ENCODE results near the gene FAM163A.

FAM163A gene

DNA sequence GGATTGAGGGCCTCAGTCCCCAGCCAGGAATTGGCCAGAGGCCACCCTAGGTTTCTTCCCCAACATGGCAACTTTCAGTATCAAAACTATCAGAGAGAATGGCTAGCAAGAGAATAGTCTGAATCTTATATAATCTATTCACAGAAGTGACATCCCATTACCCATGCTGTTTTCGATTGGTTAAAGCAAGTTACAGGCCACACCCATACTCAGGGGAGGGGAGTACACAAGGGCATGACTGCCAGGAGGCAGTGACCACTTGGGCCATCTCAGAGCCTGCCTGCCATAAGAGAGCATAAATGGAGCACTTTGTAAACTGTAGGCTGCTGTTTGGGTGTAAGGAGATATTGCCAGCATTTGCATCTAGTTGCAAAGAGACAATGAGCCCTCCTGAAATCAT lies 65.4 kb downstream of the FAM163A start:
- no peak overlapping the region for H3K4me3 Mint-ChIP-seq
- DNase-seq (ENCODE audit: low spot score in 2 of 2): no peak
- no peak overlapping the region for H3K27ac Mint-ChIP-seq
- no peak for ATAC-seq (ENCODE audit: low read depth)
- peaks cover 5% of the 10 kb centered on the region for H3K4me1 Mint-ChIP-seq
- no peaks in the 10 kb centered on the region for H3K36me3 Mint-ChIP-seq
- H3K9me3 Mint-ChIP-seq: no peaks in the 10 kb centered on the region
- H3K27me3 Mint-ChIP-seq: peaks cover 21% of the 10 kb centered on the region

DNA sequence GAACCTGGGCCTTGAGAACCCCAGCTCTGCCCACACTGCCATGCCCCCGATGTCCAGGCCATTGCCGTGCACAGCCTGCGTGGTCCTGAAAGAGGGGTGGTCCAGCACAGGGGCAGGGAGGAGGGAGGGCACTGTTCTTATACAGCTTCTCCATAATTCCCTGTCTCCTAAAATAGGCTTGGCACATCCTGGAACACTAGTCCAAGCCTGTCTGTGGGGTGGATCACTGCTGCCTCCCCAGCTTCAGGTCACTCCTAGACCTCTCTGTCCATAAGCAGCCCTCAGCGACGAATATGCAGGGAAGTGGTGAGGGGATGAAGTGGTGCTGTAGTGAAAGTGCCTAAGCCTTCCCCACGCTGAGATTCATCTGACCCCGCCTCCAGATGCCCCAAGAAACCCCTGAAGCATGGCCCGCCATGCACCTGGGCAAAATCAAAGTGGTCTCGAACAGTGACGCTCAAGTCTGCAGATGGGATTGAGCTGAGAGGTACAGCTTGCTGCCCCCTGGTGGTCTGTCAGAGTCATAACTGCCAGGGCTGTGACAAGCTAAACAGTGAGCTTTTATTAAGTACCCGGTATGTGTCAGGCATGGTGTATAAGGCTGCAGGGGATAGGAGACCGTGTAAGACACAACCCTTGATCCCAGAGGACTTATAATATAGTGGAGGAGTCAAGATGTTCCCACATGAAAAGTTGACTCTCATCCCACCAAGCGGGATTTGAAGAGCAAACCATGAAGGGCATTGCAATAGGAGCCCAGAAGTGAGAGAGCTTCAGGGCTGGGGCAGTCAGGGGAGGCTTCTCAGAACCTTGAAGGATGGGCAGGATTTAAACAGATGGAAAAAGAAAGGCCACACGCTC lies 66.6 kb downstream of the FAM163A start:
- Mint-ChIP-seq H3K9me3 (no peaks in the 10 kb centered on the region), H3K27ac (no peak overlapping the region), H3K4me1 (peaks cover 9% of the 10 kb centered on the region), H3K36me3 (no peaks in the 10 kb centered on the region), H3K27me3 (peaks cover 18% of the 10 kb centered on the region), H3K4me3 (no peak overlapping the region)
- DNase-seq (ENCODE audit: low spot score in 2 of 2) (peak; percentile 61 to 65), ATAC-seq (ENCODE audit: low read depth) (peak; percentile 77)

DNA sequence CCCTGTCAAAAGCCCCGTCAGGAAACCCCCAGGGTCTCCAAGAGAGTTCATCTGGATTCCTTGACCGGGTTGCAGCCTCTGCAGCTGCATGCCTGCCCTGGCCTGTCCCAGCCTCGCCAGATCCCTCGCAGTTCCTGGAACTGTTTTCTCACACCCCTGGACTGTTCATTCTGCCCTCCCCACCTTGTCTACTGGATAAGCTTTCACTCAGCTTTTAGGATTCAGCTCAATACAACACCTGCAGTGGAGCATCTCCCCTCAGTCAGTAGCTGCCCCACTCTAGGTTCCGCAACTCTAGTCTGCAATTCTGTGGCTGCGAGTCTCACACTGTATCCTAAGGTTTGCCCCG lies 67.2 kb downstream of the FAM163A start:
- Mint-ChIP-seq H3K27ac (no peak overlapping the region), H3K4me3 (no peak overlapping the region), H3K9me3 (no peaks in the 10 kb centered on the region), H3K4me1 (peaks cover 13% of the 10 kb centered on the region), H3K36me3 (no peaks in the 10 kb centered on the region), H3K27me3 (peaks cover 18% of the 10 kb centered on the region)
- DNase-seq (ENCODE audit: low spot score in 2 of 2) (no peak), ATAC-seq (ENCODE audit: low read depth) (no peak)

DNA sequence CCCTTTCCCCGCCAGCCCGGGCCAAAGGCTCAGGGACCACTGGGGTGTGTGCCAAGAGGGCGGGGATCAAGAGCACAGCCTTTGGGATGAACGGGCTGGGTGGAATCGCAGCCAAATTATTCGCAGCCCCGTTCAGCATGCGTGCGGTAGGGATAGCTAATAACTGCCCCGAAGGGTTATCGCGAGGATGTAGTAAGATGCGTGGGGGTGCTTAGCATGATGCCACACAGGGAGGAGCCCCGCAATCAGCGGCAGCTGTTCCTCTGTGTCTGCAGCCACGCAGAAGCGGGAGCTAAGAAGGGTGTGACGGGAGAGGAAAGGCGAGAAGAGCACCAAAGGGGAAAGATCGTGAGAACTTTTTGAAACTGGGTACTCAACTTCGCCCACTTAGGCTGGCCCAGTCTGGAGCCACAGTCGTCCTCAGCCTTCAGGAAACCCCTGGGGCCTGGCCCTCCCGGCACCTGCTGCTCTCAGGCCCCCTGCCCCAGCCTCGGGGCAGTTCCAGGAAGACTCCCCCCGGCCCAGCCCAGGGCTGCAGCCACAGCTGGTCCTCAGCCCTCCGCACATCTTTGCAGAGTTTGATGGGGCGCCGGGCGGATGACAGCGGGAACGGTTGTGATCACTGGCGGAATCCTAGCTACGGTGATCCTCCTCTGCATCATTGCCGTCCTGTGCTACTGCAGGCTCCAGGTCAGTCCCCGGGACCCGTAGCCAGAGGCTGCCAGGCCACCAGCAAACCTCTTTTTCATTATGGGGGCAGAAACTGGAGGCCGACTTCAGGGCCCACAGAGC lies 69.6 kb downstream of the FAM163A start:
- peaks cover 17% of the 10 kb centered on the region for H3K4me1 Mint-ChIP-seq
- no peaks in the 10 kb centered on the region for H3K36me3 Mint-ChIP-seq
- no peaks in the 10 kb centered on the region for H3K9me3 Mint-ChIP-seq
- H3K4me3 Mint-ChIP-seq: no peak overlapping the region
- DNase-seq (ENCODE audit: low spot score in 2 of 2) (no peak), ATAC-seq (ENCODE audit: low read depth) (no peak)
- H3K27ac Mint-ChIP-seq: no peak overlapping the region
- H3K27me3 Mint-ChIP-seq: peaks cover 19% of the 10 kb centered on the region

DNA sequence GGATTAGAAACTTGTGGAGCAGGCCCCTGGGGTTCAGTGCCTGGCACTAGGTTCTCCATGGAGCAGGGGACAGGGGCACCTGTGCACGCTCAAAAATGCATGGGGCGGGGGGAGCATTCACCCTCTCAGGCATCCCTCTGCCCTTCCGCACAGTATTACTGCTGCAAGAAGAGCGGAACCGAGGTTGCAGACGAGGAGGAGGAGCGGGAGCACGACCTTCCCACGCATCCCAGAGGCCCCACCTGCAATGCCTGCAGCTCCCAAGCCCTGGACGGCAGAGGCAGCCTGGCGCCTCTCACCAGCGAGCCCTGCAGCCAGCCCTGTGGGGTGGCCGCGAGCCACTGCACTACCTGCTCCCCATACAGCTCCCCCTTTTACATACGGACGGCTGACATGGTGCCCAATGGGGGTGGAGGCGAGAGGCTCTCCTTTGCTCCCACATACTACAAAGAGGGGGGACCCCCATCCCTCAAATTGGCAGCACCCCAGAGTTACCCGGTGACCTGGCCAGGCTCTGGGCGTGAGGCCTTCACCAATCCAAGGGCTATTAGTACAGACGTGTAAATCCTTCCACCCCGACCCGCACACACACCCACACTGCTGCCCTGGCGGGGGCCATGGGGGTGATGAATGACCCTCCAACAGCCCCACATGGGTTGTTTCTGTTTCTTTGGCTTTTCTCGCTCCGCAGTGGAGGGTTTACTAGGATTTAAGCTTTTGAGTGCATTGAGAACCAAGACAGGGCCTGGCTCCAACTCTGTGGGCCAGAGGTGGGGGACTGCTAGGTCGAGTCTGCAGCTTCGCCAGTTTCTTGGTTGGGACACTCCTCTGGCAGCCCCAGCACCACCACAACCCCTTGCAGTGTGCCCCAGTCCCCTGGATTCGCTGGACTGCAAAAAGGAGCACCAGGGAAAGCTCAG lies 70.8 kb downstream of the FAM163A start:
- Mint-ChIP-seq H3K9me3 (no peaks in the 10 kb centered on the region), H3K4me1 (peaks cover 17% of the 10 kb centered on the region), H3K36me3 (no peaks in the 10 kb centered on the region), H3K27me3 (peaks cover 19% of the 10 kb centered on the region), H3K27ac (no peak overlapping the region), H3K4me3 (peak overlapping the region; percentile 98)
- no peak for DNase-seq (ENCODE audit: low spot score in 2 of 2)
- no peak for ATAC-seq (ENCODE audit: low read depth)

DNA sequence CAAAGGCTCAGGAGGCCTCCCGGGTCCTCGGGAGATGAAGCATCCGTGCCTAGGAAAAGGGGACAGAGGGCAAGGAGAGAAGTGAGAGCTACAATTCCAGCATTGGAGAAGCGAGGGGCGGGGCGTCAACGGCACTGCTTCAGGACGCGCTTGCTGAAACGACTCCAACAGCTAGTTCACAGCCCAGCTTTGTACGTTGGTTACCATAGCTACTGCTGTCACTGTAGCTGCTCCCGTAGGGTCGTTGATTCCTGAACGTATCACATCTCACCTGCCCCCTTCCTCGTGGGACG lies 71.4 kb downstream of the FAM163A start:
- Mint-ChIP-seq H3K36me3 (no peaks in the 10 kb centered on the region), H3K9me3 (no peaks in the 10 kb centered on the region), H3K4me3 (peak overlapping the region; percentile 98), H3K27ac (peak overlapping the region; percentile 88), H3K4me1 (peaks cover 17% of the 10 kb centered on the region), H3K27me3 (peaks cover 19% of the 10 kb centered on the region)
- DNase-seq (ENCODE audit: low spot score in 2 of 2) (no peak), ATAC-seq (ENCODE audit: low read depth) (peak; percentile 40)

DNA sequence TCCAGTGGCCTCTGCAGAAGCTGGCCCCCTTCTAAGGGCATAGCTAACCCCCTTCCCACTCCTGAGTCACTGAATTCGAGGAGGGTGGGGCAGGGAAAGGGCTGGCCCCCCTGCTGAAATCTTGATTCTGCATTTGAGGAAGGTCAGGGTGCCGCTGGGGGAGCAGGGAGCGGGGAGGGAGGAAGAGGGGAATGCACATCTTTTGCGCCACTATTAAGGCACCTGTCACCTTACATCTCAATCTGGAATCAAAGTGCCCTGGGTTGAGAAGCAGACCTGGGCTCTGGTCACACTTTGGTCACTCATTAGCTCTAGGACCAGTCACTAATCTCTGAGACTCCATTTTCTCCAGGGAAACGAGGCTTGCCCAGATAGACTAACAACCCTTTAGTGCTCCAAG lies 72.5 kb downstream of the FAM163A start:
- ATAC-seq (ENCODE audit: low read depth) (no peak), DNase-seq (ENCODE audit: low spot score in 2 of 2) (no peak)
- Mint-ChIP-seq H3K4me3 (peak overlapping the region; percentile 98), H3K36me3 (no peaks in the 10 kb centered on the region), H3K27me3 (peaks cover 15% of the 10 kb centered on the region), H3K4me1 (peaks cover 13% of the 10 kb centered on the region), H3K27ac (peak overlapping the region; percentile 88), H3K9me3 (no peaks in the 10 kb centered on the region)

DNA sequence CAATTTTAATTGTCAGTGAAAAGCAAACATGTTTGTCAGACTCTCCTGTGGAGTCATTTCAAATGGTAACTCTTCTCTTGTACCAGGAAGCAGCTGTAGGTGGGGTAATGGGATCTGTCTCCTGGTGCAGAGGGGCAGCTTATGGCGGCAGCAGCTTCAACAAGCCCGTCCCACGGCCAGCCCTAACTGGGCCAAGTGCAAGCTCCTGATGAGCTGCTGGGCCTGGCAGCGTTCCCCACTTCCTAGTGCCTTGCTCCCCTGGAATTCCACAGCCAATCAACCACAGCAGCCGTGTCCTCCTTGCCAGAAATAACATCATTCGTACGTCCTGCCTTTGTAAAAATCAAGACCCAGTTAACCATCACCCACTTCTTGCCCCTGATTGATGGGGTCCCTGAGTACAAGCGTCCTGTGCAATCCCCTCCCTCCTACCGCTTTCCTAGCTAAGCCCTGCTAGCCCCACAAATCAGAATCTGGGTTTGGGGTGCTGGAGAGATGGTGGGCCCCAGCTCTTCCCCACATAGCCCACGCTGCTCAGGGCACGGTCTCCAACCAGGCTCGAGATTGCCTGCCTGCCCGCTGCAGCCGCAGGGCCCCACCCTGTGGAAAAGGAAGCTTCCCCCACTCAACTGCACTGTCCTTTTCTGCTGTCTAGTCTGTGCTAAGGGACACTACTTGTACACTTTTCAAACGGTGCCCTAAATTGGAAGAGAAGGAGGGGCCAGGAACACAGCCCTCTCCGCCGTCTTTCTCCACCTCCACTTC lies 73.3 kb downstream of the FAM163A start:
- no peaks in the 10 kb centered on the region for H3K9me3 Mint-ChIP-seq
- no peaks in the 10 kb centered on the region for H3K36me3 Mint-ChIP-seq
- H3K4me1 Mint-ChIP-seq: peaks cover 13% of the 10 kb centered on the region
- H3K4me3 Mint-ChIP-seq: peak overlapping the region; percentile 98
- ATAC-seq (ENCODE audit: low read depth): no peak
- peaks cover 11% of the 10 kb centered on the region for H3K27me3 Mint-ChIP-seq
- DNase-seq (ENCODE audit: low spot score in 2 of 2): no peak
- H3K27ac Mint-ChIP-seq: no peak overlapping the region

DNA sequence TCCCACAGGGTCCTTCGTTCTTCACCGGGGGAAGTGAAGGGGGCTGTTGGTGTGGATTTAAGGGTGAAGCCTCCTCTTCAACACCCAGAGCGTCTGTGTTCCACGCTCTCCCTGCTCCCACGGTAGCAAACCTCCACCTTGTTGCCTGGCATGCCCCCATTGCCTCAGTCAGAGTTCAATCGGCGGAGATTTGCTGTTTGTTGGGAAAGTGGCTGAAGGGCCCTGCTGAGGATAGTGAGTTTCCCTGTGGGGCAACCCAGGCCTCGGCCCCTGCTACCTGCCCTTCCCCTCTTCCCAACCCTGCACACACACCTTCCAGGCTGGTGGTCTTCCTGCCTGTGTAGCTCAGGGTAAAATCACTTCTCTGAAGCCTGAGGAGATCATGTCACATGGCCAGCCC lies 74.0 kb downstream of the FAM163A start:
- peaks cover 13% of the 10 kb centered on the region for H3K4me1 Mint-ChIP-seq
- H3K9me3 Mint-ChIP-seq: no peaks in the 10 kb centered on the region
- ATAC-seq (ENCODE audit: low read depth) (no peak), DNase-seq (ENCODE audit: low spot score in 2 of 2) (no peak)
- H3K27me3 Mint-ChIP-seq: peaks cover 10% of the 10 kb centered on the region
- no peak overlapping the region for H3K27ac Mint-ChIP-seq
- H3K36me3 Mint-ChIP-seq: no peaks in the 10 kb centered on the region
- H3K4me3 Mint-ChIP-seq: no peak overlapping the region

DNA sequence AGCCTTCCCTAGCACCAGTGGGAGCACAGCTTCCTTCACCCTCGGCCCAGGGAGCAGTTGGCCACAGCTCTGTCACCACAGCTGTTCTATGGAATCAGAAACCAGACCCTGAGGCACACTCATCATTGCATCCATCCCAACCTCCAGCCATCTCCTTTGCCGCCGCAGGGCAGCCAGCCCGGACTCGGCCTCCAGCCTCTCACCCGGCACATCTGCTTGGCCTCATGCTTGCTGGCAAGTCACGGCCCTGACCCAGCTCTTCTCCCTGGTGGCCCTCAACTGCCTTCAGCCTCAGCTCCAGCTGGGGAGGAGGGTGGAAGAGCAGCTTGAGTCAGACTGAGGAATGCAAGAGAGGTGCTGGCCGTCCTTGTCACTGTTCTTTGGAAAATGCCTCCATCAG lies 74.7 kb downstream of the FAM163A start:
- no peaks in the 10 kb centered on the region for H3K9me3 Mint-ChIP-seq
- no peak overlapping the region for H3K27ac Mint-ChIP-seq
- no peaks in the 10 kb centered on the region for H3K36me3 Mint-ChIP-seq
- H3K27me3 Mint-ChIP-seq: peaks cover 4% of the 10 kb centered on the region
- no peak overlapping the region for H3K4me3 Mint-ChIP-seq
- H3K4me1 Mint-ChIP-seq: peaks cover 13% of the 10 kb centered on the region
- DNase-seq (ENCODE audit: low spot score in 2 of 2): no peak
- ATAC-seq (ENCODE audit: low read depth): no peak

DNA sequence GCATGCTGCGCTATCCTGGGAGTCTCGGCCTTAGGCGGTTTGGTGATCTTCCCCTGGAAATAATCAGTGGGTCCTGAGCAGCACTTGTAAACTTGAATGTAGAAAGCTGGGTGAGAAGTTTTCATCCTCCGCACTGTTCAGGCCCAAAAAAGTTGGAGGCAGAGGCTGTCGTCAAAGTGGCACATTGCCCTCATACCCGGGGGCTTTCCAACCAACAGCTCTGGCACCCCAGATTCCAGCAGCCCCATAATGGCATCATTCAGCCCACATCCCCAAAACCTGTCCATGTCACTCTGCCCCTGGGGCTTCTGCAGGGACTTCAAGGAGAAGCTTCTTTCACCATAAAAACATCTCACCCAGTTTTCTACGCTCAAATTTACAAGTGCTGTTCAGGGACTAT lies 75.2 kb downstream of the FAM163A start:
- Mint-ChIP-seq H3K27ac (no peak overlapping the region), H3K27me3 (peaks cover 2% of the 10 kb centered on the region), H3K9me3 (no peaks in the 10 kb centered on the region), H3K36me3 (no peaks in the 10 kb centered on the region), H3K4me3 (no peak overlapping the region), H3K4me1 (peaks cover 13% of the 10 kb centered on the region)
- DNase-seq (ENCODE audit: low spot score in 2 of 2): no peak
- no peak for ATAC-seq (ENCODE audit: low read depth)

DNA sequence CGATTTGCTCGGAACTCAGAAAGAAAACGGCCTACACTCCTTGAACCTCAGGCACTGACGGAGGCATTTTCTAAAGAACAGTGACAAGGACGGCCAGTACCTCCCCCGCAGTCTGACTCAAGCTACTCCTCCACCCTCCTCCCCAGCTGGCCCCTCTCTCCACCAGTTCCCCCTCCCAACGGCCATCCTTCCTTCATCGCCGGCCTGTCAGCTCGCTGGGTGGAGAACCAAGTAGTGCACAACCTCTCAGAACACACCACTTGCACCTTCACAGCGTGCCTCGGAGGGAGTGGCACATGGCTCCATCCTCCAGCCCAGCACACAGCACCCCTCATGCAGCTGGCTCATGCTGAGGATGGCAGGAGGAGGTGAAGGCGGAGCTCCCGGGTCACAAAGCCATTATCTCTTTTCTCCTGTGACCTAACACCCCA lies 75.7 kb downstream of the FAM163A start:
- Mint-ChIP-seq H3K9me3 (no peaks in the 10 kb centered on the region), H3K27me3 (peaks cover 2% of the 10 kb centered on the region), H3K4me1 (peaks cover 13% of the 10 kb centered on the region), H3K27ac (no peak overlapping the region), H3K4me3 (no peak overlapping the region), H3K36me3 (no peaks in the 10 kb centered on the region)
- no peak for ATAC-seq (ENCODE audit: low read depth)
- DNase-seq (ENCODE audit: low spot score in 2 of 2): no peak

DNA sequence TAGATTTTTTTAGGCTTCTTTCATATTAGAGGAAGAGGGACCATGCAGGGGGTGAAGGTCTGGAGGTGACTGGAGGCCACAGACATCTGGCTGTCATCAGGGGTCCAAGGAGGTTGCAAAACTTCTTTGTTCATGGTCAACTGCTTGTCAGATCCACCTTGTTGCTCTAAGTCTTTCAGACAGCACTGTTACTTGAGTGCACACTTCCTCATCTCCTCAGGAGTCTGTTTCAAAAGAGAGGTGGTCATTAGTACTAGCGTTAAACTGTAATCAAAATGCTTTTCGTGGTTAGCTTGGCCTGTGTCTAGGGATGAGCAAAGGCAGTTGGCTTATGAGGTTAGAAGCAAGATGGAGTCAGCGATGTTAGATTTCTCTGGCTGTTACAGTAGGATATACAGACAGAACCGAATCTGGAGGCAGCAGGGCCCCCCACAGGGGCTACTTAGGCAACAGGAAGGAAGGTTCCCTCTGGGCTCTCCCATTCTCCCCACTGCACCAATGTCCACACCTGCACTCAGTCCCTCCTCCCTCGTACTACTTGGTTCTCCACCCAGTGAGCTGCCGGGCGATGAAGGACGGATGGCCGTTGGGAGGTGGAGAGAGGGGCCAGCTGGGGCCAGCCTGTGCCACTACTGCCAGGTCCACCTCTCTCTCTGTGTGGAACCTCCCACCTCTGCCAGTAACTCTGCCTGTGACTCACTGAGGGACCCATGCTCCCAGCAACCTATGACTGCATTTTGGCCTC lies 77.3 kb downstream of the FAM163A start:
- ATAC-seq (ENCODE audit: low read depth) (no peak), DNase-seq (ENCODE audit: low spot score in 2 of 2) (no peak)
- Mint-ChIP-seq H3K36me3 (no peaks in the 10 kb centered on the region), H3K27me3 (peaks cover 6% of the 10 kb centered on the region), H3K27ac (no peak overlapping the region), H3K9me3 (no peaks in the 10 kb centered on the region), H3K4me1 (peaks cover 4% of the 10 kb centered on the region), H3K4me3 (no peak overlapping the region)

All from memory B cell (primary cell).